NCI-H146 (cell line): ENCODE measurements around the gene MAMDC4.
"Not testable (repeated sequence)": the region's sequence is repeated elsewhere in the genome, so short reads cannot be mapped to it uniquely, and the experiment has no call there.

ENCODE experiments used
- DNase-seq: peaks from one replicate; lab custom pipeline; 2025; lab: John Stamatoyannopoulos, UW

Gene MAMDC4

DNA sequence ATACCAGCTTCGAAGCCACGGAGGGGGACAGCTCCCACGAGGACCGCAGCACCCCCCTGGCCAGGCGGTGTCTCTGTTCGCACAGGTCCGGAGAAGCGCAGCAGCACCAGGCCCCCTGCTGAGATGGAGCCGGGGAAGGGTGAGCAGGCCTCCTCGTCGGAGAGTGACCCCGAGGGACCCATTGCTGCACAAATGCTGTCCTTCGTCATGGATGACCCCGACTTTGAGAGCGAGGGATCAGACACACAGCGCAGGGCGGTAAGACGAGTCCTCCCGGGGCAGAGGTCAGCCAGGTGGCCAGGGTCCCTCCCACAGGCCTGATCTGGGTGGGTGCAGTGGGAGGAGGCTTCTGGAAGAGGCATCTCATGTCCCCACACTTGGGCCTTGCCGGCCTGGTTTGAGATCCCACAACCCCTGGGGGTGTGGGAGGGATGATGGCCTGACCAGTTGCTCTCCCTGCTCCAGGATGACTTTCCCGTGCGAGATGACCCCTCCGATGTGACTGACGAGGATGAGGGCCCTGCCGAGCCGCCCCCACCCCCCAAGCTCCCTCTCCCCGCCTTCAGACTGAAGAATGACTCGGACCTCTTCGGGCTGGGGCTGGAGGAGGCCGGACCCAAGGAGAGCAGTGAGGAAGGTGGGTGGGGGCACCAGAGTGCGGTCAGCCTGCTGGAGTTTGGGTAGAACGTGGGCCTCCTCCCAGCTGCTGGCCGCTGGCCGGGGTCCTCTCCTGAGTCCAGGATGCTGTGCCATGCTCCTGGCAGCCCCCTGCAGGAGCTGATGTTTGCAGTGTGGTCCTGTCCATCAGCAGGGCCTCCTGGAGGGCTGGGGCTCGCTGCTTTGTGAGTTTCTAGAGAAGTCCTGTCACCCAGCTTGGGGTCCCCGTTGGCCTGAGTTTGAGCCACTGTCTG, 12.7 kb upstream of the MAMDC4 start:
- DNase-seq, result no peak

DNA sequence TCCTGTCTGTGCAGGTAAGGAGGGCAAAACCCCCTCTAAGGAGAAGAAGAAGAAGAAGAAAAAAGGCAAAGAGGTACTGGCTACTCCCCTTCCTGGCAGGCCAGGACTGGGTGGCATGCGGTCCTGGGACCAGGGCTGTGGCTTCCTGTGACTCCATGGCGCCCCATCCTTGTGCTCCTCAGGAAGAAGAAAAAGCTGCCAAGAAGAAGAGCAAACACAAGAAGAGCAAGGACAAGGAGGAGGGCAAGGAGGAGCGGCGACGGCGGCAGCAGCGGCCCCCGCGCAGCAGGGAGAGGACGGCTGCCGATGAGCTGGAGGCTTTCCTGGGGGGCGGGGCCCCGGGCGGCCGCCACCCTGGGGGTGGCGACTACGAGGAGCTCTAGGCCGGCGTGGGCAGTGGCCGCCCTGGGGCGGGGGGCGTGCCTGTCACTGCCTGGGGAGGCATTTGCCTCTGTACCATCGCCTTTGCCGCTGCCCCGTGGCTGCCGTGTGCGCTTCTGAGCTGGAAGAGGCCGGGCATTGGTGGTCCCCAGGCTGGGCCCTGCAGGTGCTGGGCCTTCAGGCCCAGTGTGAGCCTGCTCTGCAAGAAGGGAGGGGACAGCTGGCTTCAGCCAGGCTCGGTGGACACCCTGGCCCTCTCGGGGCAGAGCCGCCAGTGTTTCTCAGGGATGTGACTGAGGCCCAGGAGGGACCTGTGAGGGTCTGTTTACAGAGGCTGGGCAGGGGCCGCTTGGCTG, 11.8 kb upstream of the MAMDC4 start:
- DNase-seq, result no peak

DNA sequence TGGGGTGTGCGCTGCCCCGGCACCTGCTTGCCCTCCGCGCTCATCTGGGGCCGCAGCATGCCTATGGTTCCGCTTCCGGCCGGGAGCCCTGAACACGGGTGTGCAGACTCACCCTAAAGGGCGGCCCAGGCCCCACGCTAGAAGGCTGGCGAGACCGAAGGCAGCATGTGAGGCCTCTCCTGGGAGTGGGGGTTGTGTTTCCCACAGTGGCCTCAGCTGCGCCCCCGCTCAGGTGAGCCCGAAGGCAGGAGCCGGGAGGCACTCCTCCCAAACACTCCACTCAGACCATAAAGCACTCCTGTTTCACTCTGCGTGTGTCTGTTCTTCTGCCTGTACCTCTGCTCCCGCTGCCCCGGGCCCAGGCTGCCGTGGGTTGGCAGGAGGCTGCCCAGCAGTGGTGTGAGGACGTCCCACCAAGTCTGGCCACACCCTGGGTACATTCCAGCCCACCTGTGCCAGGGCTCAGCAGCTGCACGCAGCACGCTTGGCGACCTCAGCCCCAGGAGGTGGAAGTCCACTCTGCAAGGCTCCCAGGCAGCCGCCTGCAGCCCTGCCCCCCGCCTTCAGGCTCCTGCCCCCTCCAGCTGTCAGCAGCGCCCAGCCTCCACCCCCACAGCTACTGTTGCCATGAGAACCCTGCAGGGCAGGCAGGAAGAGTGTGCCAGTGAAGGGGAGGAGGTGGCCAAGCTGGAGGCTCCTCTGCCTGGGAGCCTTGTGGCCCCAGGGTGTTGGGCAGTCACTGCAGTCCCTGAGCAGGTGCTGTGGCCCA, 11.1 kb upstream of the MAMDC4 start:
- peak; percentile 85 for DNase-seq

DNA sequence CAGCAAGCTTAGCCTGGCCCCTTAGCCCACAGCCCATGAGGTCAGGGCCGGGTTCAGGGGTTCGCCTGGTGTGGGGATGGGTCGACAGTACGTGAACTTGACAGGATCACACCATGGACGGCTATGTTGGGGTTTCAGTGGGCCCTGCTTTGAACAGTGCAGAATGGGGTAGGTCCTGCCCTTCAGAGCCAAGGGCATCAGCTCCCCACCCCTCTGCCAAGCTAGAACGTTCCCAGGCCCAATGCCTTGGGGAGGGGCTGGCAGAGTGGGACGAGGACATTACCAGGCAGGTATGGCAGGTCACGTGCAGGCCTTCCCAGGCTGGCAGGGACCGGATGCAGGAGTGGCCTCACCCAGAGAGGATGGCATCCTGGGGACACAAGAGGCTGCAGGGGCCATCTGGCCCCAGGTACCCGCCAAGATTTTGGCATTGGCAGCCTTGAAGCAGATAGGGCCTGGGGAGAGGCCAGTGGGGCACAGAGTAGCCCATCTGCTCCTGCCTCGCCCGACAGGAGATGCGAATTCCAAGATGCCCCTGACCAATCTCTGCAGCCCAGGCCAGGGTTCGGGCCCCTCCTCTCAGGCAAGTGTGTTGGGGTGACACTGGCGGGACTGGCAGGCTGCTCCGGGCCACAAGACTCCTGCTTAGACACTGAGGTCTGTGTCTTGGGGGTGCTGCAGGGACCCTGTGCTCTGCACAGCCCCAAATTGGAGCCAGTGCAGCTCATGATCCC, 10.3 kb upstream of the MAMDC4 start:
- DNase-seq, result not testable (repeated sequence)

DNA sequence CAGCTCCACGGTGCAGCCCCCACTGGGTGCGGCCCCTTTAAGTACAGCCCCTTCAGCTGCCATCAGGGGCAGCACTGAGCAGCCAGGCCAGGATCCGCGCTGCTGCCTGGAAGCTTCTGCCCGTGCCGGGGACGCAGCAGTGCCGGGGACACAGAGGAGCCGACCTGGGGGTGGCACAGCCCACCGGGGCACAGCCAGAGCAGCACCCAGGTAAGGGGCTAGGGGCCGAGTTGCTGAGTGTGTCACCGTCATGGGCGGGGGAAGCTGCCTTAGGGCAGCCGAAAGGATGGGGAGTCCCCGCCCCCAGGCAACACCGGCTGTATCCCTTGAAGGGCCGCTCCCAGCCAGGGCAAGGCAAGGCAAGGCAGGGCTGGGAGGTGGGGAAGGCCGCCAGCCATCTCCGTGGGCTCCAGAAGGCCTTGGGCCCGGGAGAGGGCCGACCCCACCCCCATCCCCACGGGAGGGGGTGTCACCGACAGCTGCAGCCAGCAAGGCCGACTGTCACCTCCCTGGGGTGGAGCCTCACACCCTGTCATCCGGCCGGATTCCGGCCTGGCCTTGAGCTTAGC, 9.7 kb upstream of the MAMDC4 start, which contains the start of gene AJM1:
Gene AJM1 (plus strand): TSS at position 99 of the 569 bp plus-strand sequence. CDS start 1,937 bp downstream, outside the sequence.
- peak; percentile 61 for DNase-seq

DNA sequence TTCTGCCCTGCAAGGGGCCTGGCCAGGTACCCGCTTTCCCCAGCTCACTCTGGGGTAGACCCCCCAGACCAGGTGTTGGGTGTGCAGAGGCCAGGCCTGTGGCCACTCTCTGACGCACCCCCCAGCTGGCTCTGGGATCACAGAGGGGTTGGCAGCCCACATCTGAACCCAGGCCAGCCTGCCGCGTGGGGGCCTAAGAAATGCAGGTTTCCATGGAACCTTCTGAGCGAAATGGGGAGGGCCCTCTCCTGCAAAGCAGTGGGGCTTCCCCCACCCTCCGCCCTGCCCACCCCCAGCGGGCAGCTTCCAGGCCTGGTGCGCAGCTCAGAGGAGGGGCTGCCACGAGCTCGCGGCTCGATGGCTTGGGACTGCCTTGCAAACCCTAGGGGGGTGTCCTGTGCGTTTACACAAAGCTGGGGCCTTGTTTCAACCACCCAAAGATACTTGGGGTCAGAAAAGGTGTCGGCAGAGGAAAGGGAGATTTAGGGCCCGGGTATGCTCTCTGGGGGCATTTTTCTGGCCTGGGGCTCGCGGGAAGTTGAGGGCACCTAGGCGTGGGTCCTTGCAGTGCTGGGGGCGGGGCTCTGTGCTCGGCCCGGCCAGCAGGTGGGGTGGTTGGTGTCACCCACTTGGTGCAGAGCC, 8.9 kb upstream of the MAMDC4 start:
- DNase-seq, result not testable (repeated sequence)

DNA sequence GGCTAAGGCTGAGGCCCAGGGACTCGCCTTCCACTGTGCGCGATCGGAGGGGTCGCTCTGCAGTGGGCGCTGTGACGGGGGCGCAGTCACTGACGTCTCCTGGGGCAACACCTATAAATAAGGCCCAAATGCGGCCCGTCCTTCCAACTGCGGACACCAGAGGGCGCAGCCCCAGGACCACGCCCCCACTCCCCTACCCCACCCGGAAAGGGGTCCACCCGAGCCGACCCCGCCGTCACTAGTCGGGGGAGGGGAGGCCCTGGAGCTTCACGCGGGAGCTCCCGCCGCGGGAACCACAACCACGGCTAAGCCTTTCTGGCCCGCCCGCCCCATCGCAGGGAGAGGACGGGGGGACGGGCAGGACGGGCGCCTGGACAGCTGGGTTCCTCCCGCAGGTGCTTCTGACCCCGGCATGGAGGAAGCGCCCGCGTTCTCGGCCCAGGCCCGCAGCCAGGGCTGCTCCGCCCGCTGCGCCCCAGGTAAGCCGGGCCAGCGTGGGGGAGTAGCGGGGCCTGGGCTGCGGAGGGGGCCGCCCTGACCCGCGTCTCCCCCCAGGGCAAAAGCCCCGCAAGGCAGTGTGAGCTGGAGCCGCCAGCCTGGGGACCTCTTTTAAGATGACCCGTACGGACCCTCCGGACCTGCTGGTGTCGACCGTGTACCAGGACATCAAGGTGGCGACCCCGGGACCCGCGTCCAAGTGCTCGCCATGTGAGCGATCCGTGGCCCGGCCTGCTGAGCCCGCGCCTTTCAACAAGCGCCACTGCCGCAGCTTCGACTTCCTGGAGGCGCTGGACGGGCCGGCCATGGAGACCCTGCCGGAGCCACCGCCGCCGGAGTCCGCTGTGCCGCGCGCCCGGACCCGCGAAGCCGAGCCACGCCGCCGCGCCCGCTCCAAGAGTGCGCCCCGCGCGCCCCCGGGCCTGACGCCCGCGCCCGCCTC, 8.1 kb upstream of the MAMDC4 start:
- DNase-seq, result peak; percentile 38

DNA sequence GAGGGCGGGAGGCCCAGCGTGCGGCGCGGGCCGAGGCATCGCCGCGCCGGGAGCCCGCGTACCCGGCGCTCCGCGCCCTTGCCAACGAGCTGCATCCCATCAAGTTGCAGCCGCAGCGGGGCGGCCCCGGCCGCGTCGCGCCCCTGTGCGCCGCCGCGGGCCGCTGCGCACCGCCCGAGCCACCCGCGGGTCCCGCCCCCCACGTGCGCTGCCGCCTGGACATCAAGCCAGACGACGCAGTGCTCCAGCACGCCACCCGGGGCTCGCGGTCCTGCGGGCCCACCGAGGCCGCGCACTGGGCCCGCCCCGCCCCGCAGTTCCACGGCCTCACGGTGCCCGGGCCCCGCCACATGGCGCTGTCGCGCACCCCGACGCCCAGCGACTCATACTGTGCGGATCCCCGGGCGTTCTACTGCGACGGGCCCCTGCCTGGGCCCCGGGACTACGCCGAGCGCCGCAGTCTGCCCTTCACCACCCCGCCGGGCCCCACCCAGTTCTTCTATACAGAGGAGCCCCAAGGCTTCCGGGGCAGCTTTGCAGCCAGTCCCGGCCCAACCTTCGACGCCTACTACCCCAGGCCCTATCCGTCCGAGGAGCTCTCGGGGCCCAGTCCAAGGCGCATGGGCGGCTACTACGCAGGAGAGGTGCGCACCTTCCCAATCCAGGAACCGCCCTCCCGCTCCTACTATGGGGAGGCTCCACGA, 7.2 kb upstream of the MAMDC4 start:
- DNase-seq, result no peak

DNA sequence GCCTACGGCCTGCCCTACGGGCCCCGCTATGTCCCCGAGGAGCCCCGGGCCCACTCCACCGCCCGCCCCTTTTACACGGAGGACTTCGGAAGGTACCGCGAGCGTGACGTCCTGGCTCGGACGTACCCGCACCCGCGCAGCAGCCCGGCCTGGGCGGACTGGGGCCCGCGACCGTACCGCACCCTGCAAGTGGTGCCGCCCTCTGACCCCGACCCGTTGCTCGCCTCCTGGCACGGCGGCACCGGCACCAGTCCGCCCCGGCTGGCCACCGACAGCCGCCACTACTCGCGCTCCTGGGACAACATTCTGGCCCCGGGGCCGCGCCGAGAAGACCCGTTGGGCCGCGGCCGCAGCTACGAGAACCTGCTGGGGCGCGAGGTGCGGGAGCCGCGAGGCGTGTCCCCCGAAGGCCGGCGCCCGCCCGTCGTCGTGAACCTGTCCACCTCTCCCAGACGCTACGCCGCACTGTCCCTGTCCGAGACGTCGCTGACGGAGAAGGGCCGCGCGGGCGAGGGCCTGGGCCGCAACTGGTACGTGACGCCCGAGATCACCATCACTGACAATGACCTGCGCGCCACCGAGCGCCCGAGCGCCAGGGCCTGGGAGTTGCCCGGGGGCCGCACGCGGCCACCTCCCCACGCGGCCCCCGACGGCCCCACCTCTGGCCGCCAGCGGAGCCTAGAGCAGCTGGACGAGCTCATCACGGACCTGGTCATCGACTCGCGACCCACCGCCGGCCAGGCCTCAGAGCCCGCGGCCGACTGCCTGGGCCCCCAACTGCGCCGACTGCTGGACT, 6.5 kb upstream of the MAMDC4 start:
- no peak for DNase-seq

DNA sequence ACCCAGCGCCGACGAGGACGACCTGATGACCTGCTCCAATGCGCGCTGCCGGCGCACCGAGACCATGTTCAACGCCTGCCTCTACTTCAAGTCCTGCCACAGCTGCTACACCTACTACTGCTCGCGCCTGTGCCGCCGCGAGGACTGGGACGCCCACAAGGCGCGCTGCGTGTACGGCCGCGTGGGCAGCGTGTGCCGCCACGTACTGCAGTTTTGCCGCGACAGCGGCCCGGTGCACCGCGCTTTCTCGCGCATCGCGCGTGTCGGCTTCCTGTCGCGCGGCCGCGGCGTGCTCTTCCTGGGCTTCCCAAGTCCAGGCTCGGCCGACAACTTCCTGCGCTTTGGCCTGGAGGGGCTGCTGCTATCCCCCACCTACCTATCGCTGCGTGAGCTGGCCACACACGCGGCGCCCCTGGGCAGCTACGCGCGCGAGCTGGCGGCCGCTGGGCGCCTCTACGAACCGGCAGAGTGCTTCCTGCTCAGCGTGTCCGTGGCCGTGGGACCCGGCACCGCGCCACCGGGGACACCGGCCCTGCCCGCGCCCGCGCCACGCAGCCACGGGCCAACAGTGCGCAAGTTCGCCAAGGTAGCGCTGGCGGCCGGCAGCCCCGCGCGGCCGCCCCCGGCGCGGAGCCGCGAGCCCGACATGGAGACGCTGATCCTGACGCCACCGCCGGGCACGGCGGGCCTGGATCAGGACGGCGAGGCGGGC, 5.6 kb upstream of the MAMDC4 start:
- DNase-seq, result no peak

DNA sequence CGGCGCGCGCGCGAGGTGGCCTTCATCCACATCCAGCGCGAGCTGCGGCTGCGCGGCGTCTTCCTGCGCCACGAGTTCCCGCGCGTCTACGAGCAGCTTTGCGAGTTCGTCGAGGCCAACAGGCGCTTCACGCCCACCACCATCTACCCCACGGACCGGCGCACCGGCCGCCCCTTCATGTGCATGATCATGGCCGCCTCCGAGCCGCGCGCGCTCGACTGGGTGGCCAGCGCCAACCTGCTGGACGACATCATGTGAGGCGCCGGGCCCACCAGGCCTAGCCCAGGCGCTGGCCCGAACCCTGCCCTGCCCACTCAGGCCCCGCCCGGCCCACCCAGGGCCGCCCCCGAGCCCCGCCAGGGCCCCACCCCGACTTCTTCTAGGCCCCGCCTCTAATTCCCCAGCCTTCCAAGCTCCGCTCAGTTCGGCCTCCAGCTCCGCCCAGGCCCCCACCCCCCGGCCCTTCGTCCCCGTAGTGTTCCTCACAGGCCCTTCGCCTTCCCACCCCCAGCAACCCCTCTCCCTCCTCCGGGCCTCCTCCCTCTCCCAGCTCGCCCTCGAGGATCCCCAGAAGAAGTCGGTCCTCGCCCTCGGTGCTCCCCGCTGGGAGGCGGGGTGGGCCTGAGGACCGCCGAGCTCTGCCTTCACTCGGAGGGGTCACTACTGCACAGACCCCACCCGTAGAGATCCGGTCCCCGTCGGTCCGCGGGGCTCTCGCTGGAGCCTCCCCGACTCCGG, 4.9 kb upstream of the MAMDC4 start:
- DNase-seq, result peak; percentile 81

DNA sequence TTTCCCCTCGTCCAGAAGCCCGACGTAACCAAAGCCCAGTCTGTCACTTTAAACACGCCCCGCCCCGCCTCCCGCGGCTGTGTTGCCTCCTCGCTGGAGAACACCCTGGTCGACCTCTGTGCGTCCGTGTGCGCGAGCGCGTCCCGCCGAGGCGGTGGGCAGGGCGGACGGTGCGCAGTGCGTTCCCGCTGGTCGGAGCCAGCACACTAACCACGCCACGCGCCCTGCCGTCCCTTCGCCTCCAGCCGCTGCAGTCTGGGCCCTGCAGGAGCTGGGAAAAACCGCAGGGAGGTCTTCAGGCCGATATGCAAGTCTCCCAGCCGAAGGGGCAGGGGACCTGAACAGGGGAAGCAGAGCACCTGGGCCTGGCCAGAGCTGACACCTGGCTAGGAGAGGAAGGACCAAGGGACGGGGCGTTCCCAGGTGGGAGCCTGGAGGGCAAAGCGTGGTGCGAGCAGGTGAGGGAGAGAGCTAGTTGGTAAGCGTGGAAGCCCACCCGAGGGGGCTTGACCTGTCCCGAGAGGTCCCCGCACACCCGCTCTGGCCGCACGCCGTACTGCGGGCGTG, 4.2 kb upstream of the MAMDC4 start:
- peak; percentile 79 for DNase-seq

DNA sequence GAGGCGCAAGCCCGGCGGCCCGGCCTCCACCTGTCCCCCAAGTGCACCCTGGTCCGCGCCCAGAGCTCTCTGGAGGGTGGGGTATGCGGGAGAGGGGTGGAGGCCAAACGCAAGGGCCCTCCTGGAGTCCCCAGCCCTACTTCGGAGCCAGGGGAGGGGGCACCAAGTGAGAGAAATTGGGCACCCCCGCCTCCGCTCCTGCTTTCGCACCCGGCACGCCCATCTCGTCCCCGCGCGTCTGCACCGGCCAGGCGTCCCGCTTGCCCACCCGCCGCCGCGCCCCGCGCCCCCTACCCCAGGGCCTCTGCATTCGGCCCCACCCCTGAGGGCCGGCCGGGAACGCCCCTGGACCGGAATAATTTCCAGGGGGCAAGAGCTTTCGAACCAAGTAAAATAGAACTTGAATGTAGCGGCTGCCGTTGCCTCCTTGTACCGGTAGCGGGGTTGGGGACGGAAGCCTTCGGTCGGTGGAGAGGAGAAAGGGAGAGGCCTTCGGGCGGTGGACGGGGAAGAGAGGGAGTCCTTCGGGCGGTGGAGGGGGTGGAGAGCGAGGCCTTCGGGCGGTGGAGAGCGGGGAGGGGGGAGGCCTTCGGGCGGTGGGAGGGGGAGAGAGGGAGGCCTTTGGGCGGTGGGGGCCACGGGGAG, 3.6 kb upstream of the MAMDC4 start:
- peak; percentile 75 for DNase-seq

DNA sequence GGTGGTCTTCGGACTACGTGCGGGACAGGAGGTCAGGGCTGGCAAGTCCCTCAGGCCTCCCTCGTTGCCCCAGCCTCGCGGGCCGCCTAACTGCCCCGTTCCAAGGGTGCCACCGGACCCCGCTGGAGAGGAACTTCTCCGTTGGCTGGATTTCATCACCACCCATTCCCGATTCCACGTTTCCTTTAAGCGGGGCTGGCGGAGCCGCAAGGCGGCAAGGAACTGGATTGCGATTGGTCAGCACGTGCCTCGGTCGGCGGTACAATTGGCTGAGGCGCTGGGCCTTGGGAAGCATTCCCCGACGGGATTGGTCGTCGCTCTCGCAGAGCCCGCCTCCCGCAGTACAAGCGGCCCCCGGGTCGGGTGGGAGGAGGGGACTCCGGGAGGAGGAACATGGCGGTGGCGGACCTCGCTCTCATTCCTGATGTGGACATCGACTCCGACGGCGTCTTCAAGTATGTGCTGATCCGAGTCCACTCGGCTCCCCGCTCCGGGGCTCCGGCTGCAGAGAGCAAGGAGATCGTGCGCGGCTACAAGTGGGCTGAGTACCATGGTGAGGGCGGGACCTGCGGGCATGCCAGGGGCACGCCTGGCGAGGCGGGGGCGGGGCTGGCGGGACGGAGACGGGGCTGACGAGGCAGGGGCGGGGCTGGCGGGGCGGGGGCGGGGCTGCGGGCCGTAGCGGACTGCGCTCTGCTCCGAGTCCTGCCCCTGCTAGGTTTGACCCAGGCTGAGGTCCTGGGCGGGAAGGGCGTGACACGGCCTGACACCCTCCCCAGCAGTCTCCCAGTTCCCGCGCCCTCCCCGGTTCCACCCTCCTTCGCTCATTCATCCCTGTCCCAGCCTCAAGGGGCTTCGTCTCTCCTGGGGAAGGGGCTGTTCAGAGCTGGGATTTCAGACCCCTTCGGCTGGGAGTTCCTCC, 2.8 kb upstream of the MAMDC4 start, which contains the start of gene PHPT1:
Gene PHPT1 (plus strand): TSS at position 372 of the 922 bp plus-strand sequence. CDS start 22 bp downstream, at position 394.
- DNase-seq, result peak; percentile 97
